Left lung (tissue), 10 donors: ENCODE results near the gene THYN1. TPM values are rescaled to one million over a fixed set of nuclear protein-coding genes. Genes with fewer than 3 reads are reported as not detected.
"Not testable (repeated sequence)": the region's sequence is repeated elsewhere in the genome, so short reads cannot be mapped to it uniquely, and the experiment has no call there.

Experiments
- ATAC-seq: fragments of 200-7000 bp; cut with Tn5 transposase; one replicate; pipeline ENCODE4 v1.9.1; 2020; ENCODE audit warnings: moderate library complexity
- DNase-seq, 4 donors: peaks; one replicate each; pipeline ENCODE4 v3.0.0-alpha.2; 2013 to 2020
- H3K27ac ChIP-seq, 2 donors: fragments of 200-600 bp; sonication (generic) in 1 of 2; one replicate each; pipeline versions ENCODE4 v1.5.0 to v1.8.0; 2020 to 2021
- H3K27me3 ChIP-seq, 2 donors: fragments of 200-600 bp; sonication (generic) in 1 of 2; one replicate each; pipeline versions ENCODE4 v1.5.0 to v1.8.0; 2020 to 2021
- H3K36me3 ChIP-seq, 2 donors: fragments of 200-600 bp; sonication (generic) in 1 of 2; one replicate each; pipeline versions ENCODE4 v1.5.0 to v1.8.0; 2020 to 2021
- H3K4me1 ChIP-seq, 2 donors: fragments of 200-600 bp; one replicate each; pipeline ENCODE4 v1.8.0; 2021
- H3K4me3 ChIP-seq, 2 donors: fragments of 200-600 bp; sonication (generic) in 1 of 2; one replicate each; pipeline versions ENCODE4 v1.5.0 to v1.8.0; 2020 to 2021; ENCODE audit warnings: mild to moderate bottlenecking in 1 of 2
- H3K9me3 ChIP-seq, 2 donors: fragments of 200-600 bp; sonication (generic) in 1 of 2; one replicate each; pipeline versions ENCODE4 v1.5.0 to v1.8.0; 2020 to 2021
- intact Hi-C, 2 donors: fragments of 100-400 bp; cut with DNase I; formaldehyde crosslinking; loops; one replicate each; pipeline versions ENCODE4 v1.11.2 to v1.14.2; 2022
- polyA plus RNA-seq, 6 donors: library from polyadenylated mRNA; unstranded; fragments of 120-200 nt; gene quantifications; one replicate each; pipeline ENCODE4 v1.2.1, GENCODE V29; 2013; ENCODE audit not compliant: insufficient read length in 6 of 6
- total RNA-seq, 2 donors: library from RNA; stranded (reverse); fragmentation: NEBNext Ultra II Directional; extraction: Animal tissue kit (Norgen Biotek cat#: 25700); gene quantifications; one replicate each; pipeline ENCODE4 v1.2.1, GENCODE V29; 2021
- TF ChIP-seq, protein P1 (sequence below), 2 donors: fragments of 200-600 bp; sonication (generic) in 1 of 2; IDR thresholded peaks; one replicate each; pipeline versions ENCODE4 v1.5.0 to v1.8.0; 2021; ENCODE audit warnings: antibody characterized with exemption in 2 of 2
- donor health status: DM: no; HTN: yes; CAD: no.
- donor health status: DM: no; HTN: no; CAD: no.

THYN1 gene
- total and polyA plus RNA-seq, 8 donors: 32.5 to 78.2 (median 61.4) TPM

DNA sequence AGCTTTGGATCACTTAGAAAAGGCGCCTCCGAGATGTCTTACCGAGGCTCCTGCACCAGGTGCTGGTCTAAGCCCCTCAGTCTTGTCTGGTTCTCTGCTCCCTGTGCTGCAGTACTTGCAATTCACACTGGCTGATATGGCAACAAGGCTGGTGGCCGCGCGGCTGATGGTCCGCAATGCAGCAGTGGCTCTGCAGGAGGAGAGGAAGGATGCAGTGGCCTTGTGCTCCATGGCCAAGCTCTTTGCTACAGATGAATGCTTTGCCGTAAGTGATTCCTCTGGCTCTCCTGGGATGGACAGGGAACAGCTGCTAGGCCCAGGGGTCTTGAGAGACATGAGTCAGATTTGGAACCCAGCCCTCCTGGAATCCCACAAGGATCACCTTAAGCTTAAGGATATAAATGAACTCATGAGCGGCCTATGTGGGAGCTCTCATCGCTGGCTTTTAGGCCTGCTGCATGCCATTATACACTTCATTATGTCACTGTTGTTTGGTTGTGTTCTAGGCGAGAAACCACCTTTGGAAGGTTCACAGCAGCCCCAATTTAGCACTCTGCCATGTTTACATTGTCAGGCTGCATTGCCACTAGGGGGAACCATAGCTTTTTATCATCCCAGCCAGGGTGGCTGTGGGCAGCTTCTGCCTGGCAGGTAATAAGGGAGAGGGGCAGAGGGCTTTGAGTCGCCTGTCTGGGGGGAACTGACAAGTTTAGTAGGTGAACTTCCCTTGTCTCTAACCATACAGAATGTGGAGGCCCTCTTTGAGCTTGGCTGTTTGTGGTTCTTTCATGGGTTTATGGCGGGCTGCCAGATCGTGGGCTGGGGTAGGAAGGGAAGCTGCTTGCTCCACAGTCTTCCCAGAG lies 8.7 kb upstream of the THYN1 start:
- intact Hi-C loops: no loop called here
- Histone ChIP-seq H3K9me3 (no peaks in the 10 kb centered on the region), H3K27me3 (no peaks in the 10 kb centered on the region), H3K4me3 (no peak overlapping the region), H3K36me3 (peaks cover 0 to 84% of the 10 kb centered on the region in 2 donors), H3K4me1 (peaks cover 8 to 9% of the 10 kb centered on the region in 2 donors), H3K27ac (no peak overlapping the region)
- DNase-seq: no peak
- ATAC-seq: no peak
- TF ChIP-seq, protein P1, sequence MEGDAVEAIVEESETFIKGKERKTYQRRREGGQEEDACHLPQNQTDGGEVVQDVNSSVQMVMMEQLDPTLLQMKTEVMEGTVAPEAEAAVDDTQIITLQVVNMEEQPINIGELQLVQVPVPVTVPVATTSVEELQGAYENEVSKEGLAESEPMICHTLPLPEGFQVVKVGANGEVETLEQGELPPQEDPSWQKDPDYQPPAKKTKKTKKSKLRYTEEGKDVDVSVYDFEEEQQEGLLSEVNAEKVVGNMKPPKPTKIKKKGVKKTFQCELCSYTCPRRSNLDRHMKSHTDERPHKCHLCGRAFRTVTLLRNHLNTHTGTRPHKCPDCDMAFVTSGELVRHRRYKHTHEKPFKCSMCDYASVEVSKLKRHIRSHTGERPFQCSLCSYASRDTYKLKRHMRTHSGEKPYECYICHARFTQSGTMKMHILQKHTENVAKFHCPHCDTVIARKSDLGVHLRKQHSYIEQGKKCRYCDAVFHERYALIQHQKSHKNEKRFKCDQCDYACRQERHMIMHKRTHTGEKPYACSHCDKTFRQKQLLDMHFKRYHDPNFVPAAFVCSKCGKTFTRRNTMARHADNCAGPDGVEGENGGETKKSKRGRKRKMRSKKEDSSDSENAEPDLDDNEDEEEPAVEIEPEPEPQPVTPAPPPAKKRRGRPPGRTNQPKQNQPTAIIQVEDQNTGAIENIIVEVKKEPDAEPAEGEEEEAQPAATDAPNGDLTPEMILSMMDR (IDR thresholded peaks at IDR 0.05): peak; percentile 22 to 39

DNA sequence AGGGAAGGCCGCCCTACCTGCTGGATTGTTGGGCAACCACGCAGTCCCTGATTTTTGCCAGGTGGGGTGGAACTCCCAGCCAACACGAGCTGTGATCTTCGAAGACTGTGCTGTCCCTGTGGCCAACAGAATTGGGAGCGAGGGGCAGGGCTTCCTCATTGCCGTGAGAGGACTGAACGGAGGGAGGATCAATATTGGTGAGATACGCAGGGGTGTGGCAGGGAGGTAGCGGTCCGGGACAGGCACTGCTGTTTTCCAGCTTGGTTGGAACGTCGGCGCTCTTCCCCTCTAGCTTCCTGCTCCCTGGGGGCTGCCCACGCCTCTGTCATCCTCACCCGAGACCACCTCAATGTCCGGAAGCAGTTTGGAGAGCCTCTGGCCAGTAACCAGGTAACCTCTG lies 7.8 kb upstream of the THYN1 start:
- Histone ChIP-seq H3K4me3 (no peak overlapping the region), H3K4me1 (peaks cover 0 to under 1% of the 10 kb centered on the region in 2 donors), H3K36me3 (peaks cover 0 to 86% of the 10 kb centered on the region in 2 donors), H3K27me3 (no peaks in the 10 kb centered on the region), H3K27ac (no peak overlapping the region), H3K9me3 (no peaks in the 10 kb centered on the region)
- no peak for DNase-seq
- TF ChIP-seq, protein P1 (IDR thresholded peaks at IDR 0.05): no peak
- ATAC-seq: no peak
- intact Hi-C loops: no loop called here

DNA sequence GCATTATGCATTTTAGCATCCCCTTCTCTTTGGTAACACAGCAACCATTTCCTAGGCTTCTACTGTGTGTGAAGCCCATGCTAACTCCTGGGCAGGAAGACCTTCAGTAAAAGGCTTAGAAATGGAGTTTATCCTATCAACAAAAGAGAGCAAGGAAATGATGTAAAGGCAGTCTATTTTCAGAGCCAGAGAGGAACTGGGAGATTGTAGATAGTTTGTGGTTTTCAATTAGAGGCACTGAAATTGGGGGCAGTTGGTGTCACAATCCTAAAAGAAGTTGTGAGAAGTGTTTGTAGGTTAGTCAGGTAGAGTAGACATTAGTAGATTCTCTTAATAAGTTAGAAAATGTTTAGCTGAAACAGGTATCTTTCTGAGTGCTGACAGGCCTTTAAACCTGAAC lies 7.4 kb upstream of the THYN1 start:
- DNase-seq: no peak
- H3K4me1 ChIP-seq: peaks cover 0 to 4% of the 10 kb centered on the region in 2 donors
- TF ChIP-seq, protein P1 (IDR thresholded peaks at IDR 0.05): no peak
- peaks cover 0 to 86% of the 10 kb centered on the region in 2 donors for H3K36me3 ChIP-seq
- no peak overlapping the region for H3K27ac ChIP-seq
- no peaks in the 10 kb centered on the region for H3K27me3 ChIP-seq
- intact Hi-C loops: no loop called here
- no peak for ATAC-seq
- H3K4me3 ChIP-seq: no peak overlapping the region
- H3K9me3 ChIP-seq: no peaks in the 10 kb centered on the region

DNA sequence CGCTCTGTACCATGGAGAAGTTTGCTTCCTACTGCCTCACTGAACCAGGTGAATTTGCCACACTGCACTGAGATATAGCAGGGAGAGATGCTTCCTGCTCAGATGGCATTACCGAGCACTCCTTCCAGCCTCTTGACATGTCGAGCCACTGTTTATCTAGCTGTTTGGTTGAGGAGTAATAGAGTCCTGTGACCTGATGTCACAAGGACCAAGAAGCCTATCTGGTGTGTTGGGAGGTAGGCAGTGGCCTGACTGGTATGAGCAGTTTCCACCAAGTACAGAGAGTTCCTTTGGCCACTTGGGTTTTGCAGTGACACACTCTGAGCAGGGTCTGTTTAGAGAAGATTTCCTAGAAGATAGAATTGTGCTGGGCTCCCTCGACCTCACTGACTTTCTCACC lies 5.4 kb upstream of the THYN1 start:
- DNase-seq: peak in 1 of 4 donors; percentile 53
- peaks cover 0 to 68% of the 10 kb centered on the region in 2 donors for H3K36me3 ChIP-seq
- peak; percentile 85 for ATAC-seq

DNA sequence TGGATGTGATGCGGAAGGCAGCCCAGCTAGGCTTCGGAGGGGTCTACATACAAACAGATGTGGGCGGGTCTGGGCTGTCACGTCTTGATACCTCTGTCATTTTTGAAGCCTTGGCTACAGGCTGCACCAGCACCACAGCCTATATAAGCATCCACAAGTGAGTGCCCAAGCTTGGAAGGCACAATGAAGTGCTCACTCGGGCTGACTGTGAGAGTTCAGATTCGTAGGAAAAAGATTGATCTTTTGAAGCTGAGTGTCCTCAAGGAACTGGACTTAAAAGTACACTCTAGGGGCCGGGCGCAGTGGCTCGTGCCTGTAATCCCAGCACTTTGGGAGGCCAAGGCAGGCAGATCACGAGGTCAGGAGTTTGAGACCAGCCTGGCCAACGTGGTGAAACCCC lies 3.9 kb upstream of the THYN1 start:
- no peak overlapping the region for H3K4me3 ChIP-seq
- no peaks in the 10 kb centered on the region for H3K27me3 ChIP-seq
- TF ChIP-seq, protein P1 (IDR thresholded peaks at IDR 0.05): no peak
- H3K27ac ChIP-seq: no peak overlapping the region
- no peak for DNase-seq
- no peak for ATAC-seq
- no peaks in the 10 kb centered on the region for H3K9me3 ChIP-seq
- peaks cover 0 to 53% of the 10 kb centered on the region in 2 donors for H3K36me3 ChIP-seq
- intact Hi-C loops: no loop called here
- H3K4me1 ChIP-seq: peaks cover 10 to 27% of the 10 kb centered on the region in 2 donors

More for the DNA sequence above, 5.4 kb upstream of the THYN1 start:
- Histone ChIP-seq H3K4me3 (no peak overlapping the region), H3K9me3 (no peaks in the 10 kb centered on the region), H3K4me1 (peaks cover 7 to 20% of the 10 kb centered on the region in 2 donors), H3K27me3 (no peaks in the 10 kb centered on the region), H3K27ac (no peak overlapping the region)
- intact Hi-C loops: no loop called here
- TF ChIP-seq, protein P1 (IDR thresholded peaks at IDR 0.05): no peak

DNA sequence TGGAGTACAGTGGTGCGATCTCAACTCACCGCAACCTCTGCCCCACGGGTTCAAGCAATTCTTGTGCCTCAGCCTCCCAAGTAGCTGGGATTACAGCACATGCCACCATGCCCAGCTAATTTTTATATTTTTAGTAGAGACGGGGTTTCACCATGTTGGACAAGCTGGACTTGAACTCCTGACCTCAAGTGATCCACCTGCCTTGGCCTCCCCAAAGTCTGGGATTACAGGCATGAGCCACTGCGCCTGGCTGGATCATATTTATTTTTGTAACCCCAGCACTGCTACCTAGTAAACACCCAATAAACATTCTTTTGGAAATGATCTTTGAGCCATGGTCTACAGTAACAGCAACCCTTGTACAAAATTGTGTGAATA lies 2.0 kb upstream of the THYN1 start:
- ATAC-seq, H3K9me3 ChIP-seq, DNase-seq, H3K27ac ChIP-seq, H3K4me3 ChIP-seq, intact Hi-C loops, H3K27me3 ChIP-seq: not testable (repeated sequence)
- H3K4me1 ChIP-seq: peaks cover 18 to 44% of the 10 kb centered on the region in 2 donors
- peaks cover 0 to 38% of the 10 kb centered on the region in 2 donors for H3K36me3 ChIP-seq
